Activated CD4-positive, alpha-beta T cell treated with anti-CD3 and anti-CD28 coated beads for 36 hours (primary cell): ENCODE data around the gene TTI1. TPM values are rescaled to one million over a fixed set of nuclear protein-coding genes. Genes with fewer than 3 reads are reported as not detected.

ENCODE experiments used
- ATAC-seq: fragments of 200-7000 bp; cut with Tn5 transposase; one replicate; pipeline ENCODE4 v1.10.0; 2021; ENCODE audit warnings: mild to moderate bottlenecking, moderate library complexity
- CTCF ChIA-PET: fragments of 350-600 bp; sonication (Branson Sonifier 250); formaldehyde crosslinking; loops from one replicate; lab custom pipeline; 2021; ENCODE audit warnings: antibody characterized with exemption; lab: Charles Lee
- POLR2A ChIA-PET: fragments of 350-600 bp; sonication (Branson Sonifier 250); formaldehyde crosslinking; loops from one replicate; lab custom pipeline; 2021; ENCODE audit warnings: antibody characterized with exemption, inconsistent platforms; lab: Charles Lee
- DNase-seq: peaks from one replicate; pipeline ENCODE4 v3.0.0-alpha.2; 2020
- H3K27ac Mint-ChIP-seq: one replicate; pipeline ENCODE4 v1.8.0; 2021; ENCODE audit warnings: mixed read lengths
- H3K27me3 Mint-ChIP-seq: one replicate; pipeline ENCODE4 v1.8.0; 2021; ENCODE audit warnings: mixed read lengths
- H3K36me3 Mint-ChIP-seq: one replicate; pipeline ENCODE4 v1.8.0; 2021; ENCODE audit warnings: low read depth, mixed read lengths
- H3K4me1 Mint-ChIP-seq: one replicate; pipeline ENCODE4 v1.8.0; 2021; ENCODE audit warnings: mixed read lengths
- H3K4me3 Mint-ChIP-seq: one replicate; pipeline ENCODE4 v1.8.0; 2021; ENCODE audit warnings: mild to moderate bottlenecking, moderate library complexity, mixed read lengths
- H3K9me3 Mint-ChIP-seq: one replicate; pipeline ENCODE4 v1.8.0; 2021; ENCODE audit warnings: low read depth, mixed read lengths
- intact Hi-C, 2 experiments: fragments of 100-400 bp; cut with DNase I in 1 of 2; cut with micrococcal nuclease in 1 of 2; formaldehyde crosslinking; loops; one replicate each; pipeline versions ENCODE4 v1.14.2 to v1.15.1; 2022 to 2024; cut with DNase I, micrococcal nuclease
- total RNA-seq, 2 experiments: library from RNA; stranded (reverse); gene quantifications; one replicate each; pipeline ENCODE4 v1.2.3, GENCODE V29; 2021

Gene TTI1
- total RNA-seq, 2 experiments from 2014 or later: 35.6 to 36.7 TPM

DNA sequence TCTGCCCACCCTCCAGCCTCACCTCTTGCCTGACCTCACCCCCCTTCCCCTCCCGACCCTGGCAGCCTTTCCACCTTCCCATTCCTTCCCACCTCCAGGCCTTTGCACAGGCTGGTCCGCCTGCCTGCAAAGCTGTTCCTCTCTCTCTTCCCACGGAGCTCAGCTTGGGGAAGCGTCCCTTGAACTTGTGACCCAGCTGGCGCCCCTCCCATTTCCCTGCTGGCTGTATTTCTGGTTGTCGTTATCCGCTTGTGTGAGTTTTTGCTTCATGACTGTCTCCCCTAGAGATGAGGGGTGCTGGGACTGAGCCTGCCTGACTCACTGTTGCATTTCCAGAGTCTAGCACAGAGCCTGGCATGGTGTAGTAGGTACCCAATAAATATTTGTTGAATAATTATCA is 97.8 kb downstream of the TTI1 start:
- no peak for ATAC-seq
- H3K9me3 Mint-ChIP-seq: no peaks in the 10 kb centered on the region
- POLR2A ChIA-PET: no interaction called here

DNA sequence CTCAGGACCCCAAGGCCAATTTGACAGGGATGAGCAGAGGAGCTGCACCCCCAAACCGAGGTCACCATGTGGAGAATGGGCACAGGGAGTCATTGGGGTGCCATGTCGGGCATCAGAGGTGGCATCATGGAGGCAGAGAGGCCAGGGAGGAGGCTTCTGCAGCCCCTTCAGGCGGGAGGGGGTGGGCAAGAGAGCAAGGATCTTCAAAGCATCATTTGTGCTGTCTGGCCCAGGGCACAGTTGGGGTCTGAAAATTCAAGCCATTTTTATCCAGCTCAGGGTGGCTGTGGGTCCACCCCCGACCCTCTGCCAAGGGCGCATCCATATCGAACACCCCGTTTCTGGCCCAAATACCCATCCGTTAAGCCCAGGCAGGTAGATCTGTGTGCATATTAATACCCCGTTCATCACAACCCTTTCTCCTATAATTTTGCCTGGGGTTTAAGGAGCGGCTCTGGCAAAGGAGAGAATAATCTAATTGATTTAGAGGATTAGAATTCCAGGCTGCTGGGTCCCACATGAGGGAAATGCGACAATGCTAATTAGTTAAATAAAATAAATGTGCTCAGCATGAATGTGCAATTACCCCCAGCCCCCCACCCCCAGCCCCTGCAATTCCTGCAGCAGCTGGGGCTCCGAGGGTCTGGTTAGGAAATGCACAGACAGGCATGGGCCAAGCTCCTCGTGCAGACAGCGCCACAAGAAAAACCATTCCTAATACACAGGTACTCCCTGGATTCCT is 98.5 kb downstream of the TTI1 start:
- Mint-ChIP-seq H3K27me3 (no peaks in the 10 kb centered on the region), H3K36me3 (no peaks in the 10 kb centered on the region), H3K9me3 (no peaks in the 10 kb centered on the region), H3K27ac (no peak overlapping the region), H3K4me1 (no peaks in the 10 kb centered on the region), H3K4me3 (no peak overlapping the region)
- CTCF ChIA-PET: no interaction called here
- intact Hi-C loops: no loop called here
- DNase-seq (no peak), ATAC-seq (no peak)
- POLR2A ChIA-PET: no interaction called here

More for the DNA sequence above, 97.8 kb downstream of the TTI1 start:
- CTCF ChIA-PET: no interaction called here
- intact Hi-C loops: no loop called here
- no peaks in the 10 kb centered on the region for H3K4me1 Mint-ChIP-seq
- no peak for DNase-seq
- no peak overlapping the region for H3K27ac Mint-ChIP-seq
- H3K4me3 Mint-ChIP-seq: no peak overlapping the region
- H3K36me3 Mint-ChIP-seq: no peaks in the 10 kb centered on the region
- no peaks in the 10 kb centered on the region for H3K27me3 Mint-ChIP-seq

DNA sequence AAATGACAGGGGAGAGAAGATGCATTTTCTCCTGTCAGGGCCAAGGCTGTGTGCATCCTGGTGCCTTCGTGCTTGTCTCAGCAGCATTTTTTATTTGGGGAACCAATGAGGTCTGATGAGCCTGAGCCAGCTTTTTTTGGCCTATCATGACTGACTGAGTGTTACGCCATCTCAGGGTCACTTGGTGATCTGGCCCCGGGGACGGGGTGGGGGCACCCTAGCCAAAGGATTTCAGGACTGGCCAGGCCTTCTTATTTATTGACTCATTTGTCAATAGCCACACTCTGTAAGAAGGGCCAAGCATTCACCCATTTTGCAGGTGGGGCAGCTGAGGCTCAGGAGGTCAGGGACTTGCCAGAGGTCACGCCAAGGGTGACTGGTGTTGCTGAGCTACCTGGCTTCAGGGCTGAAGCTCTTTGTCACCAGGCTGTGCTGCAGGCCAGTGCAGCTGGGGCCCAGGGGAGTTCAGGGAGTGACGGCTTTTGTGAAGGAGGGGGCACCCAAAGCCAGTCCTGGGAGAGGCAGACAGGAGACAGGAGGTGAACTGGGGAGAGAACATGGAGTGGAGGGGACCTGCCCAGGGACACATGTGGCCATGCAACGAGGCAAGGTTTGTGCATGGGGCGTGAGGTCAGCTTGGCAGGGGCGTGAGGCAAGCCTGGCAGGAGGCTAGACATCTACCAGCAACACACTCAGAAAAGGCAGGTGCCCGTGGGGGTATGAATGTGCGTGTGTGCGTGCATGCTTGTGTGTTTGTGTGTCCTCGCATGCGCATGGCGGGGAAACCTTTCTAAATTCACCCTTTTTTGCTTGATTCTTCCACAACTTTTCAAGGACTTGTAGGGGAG is 99.2 kb downstream of the TTI1 start:
- no peaks in the 10 kb centered on the region for H3K4me1 Mint-ChIP-seq
- peaks cover 3% of the 10 kb centered on the region for H3K27me3 Mint-ChIP-seq
- ChIA-PET CTCF (no interaction called here), POLR2A (no interaction called here)
- no peaks in the 10 kb centered on the region for H3K36me3 Mint-ChIP-seq
- intact Hi-C loops: no loop called here
- no peaks in the 10 kb centered on the region for H3K9me3 Mint-ChIP-seq
- no peak overlapping the region for H3K27ac Mint-ChIP-seq
- no peak for DNase-seq
- no peak for ATAC-seq
- no peak overlapping the region for H3K4me3 Mint-ChIP-seq

Other genes with a start within 250 kb of the TTI1 start
- gene VSTM2L, start 130.3 kb downstream of the TTI1 start, total RNA-seq: not detected
- gene RPRD1B, start 290 bp upstream of the TTI1 start, total RNA-seq: 10 to 100 TPM; 29.9 to 36.4 TPM
- under 1 TPM; 0.04 to 0.09 TPM for gene TGM2, start 131.8 kb upstream of the TTI1 start, total RNA-seq
- gene KIAA1755, start 227.3 kb upstream of the TTI1 start, total RNA-seq: not detected